Measurements from ENCODE around the gene DGCR2. TPM values are rescaled to one million over a fixed set of nuclear protein-coding genes. Genes with fewer than 3 reads are reported as not detected.

DGCR2 gene
- total and polyA plus RNA-seq, 10 donors, result 9.5 to 60.7 (median 49.3) TPM

DNA sequence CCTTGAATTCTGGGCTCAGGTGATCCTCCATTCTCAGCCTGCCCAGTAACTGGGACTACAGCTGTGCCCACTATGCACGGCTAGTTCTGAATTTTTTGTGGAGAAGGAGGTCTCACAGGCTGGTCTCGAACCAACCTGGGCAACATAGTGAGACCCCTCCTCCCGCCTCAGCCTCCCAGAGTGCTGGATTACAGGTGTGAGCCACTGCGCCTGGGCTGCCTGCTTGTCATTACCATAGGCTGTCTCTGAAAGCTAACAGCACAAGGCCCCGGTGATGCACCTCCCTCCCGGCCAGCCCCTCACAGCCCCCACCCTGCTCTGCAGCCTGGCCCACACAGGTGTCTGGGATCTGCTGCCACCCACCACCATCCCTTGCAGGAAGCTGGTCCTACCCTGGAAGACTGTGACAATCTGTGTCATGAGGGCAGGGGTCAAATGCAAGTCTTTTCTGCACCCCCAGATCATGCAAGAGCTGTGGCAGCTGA is 82.4 kb downstream of the DGCR2 start:
- 81 to 100% (median 96%) methylated on average over 4 to 6 of the region's 6 CpGs for WGBS, 5 donors
- no peaks in the 10 kb centered on the region for H3K27me3 ChIP-seq (replicated peaks in 1 of 7)
- no peaks in the 10 kb centered on the region for H3K9me3 ChIP-seq
- peak; percentile 65 for DNase-seq
- H3K4me1 ChIP-seq, result peaks cover 0 to 6% (median 0%) of the 10 kb centered on the region in 6 donors
- no peak for TF ChIP-seq POLR2AphosphoS5 (IDR thresholded peaks at IDR 0.05)
- no peak for TF ChIP-seq POLR2A (IDR thresholded peaks at IDR 0.05)
- TF ChIP-seq, protein P1, sequence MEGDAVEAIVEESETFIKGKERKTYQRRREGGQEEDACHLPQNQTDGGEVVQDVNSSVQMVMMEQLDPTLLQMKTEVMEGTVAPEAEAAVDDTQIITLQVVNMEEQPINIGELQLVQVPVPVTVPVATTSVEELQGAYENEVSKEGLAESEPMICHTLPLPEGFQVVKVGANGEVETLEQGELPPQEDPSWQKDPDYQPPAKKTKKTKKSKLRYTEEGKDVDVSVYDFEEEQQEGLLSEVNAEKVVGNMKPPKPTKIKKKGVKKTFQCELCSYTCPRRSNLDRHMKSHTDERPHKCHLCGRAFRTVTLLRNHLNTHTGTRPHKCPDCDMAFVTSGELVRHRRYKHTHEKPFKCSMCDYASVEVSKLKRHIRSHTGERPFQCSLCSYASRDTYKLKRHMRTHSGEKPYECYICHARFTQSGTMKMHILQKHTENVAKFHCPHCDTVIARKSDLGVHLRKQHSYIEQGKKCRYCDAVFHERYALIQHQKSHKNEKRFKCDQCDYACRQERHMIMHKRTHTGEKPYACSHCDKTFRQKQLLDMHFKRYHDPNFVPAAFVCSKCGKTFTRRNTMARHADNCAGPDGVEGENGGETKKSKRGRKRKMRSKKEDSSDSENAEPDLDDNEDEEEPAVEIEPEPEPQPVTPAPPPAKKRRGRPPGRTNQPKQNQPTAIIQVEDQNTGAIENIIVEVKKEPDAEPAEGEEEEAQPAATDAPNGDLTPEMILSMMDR (IDR thresholded peaks at IDR 0.05 in 8 of 11, conservative IDR thresholded peaks at IDR 0.05 in 3 of 11), result no peak
- H3K36me3 ChIP-seq, result peaks cover 5 to 85% (median 80%) of the 10 kb centered on the region in 6 donors
- intact Hi-C loops (cut with DNase I; ENCODE audit: low total_unique reads), result no loop called here
- H3K27ac ChIP-seq, result no peak overlapping the region
- no peak overlapping the region for H3K4me3 ChIP-seq

DNA sequence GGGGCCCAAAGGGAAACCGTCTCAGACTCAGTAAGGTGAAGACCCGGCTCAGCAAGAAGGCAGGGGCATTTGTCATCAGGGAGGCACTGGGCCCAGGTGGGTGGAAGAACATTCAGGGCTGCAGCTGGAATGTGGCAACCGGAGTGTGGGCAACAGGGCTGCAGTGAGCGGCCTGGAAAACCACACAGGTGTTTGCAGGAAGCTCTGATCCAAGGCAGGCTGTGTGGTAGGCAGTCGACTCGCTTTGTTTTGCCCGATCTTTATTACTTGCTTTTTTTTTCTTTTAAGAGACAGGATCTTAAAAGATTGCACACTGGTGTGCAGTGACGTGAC is 82.8 kb downstream of the DGCR2 start:
- TF ChIP-seq, protein P1 (IDR thresholded peaks at IDR 0.05 in 8 of 11, conservative IDR thresholded peaks at IDR 0.05 in 3 of 11), result no peak
- TF ChIP-seq POLR2AphosphoS5 (IDR thresholded peaks at IDR 0.05) (no peak), POLR2A (IDR thresholded peaks at IDR 0.05) (no peak)
- DNase-seq, result peak; percentile 21
- H3K27me3 ChIP-seq (replicated peaks in 1 of 7), result no peaks in the 10 kb centered on the region
- WGBS, 5 donors, result 86 to 96% (median 92%) methylated on average over 8 of the region's 8 CpGs
- peaks cover 3 to 81% (median 76%) of the 10 kb centered on the region in 6 donors for H3K36me3 ChIP-seq
- H3K4me3 ChIP-seq, result no peak overlapping the region
- no peak overlapping the region for H3K27ac ChIP-seq
- intact Hi-C loops (cut with DNase I; ENCODE audit: low total_unique reads), result no loop called here
- no peaks in the 10 kb centered on the region for H3K9me3 ChIP-seq
- H3K4me1 ChIP-seq, result peaks cover 0 to 6% (median 0%) of the 10 kb centered on the region in 6 donors

DNA sequence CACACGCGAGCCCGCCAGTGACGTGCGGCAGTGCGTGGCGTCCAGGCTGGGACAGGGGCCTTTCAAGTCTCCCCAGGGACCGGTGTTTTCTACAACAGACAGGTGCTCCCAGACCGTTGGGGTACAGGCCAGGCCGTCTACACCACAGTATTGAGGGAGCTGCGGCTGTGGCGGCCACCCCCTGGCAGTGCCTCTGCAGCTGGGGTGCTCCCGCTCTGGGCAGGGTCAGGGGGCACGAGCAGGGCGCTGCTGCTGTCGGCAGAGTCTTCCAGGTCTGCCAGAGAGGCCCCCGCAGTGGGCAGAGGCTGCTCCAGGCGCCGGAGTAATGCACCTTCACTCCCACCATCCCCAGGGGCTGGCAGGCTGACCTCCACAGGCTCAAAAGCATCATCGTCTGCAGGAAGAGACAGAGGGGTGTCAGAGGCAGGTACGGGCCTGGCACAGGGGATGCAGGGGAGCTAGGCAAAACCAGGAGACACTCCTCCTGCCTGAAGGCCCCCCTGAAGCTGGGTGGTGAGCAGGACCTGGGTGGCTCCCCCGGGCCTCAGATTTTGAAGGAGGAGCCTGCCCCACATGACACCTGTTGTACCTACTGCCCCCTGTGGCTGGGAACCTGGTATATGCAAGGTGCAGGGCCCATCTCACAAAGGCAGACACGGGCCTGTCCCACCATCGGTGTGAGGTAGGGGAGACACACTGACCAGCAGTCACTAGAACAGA is 83.3 kb downstream of the DGCR2 start:
- TF ChIP-seq POLR2A (IDR thresholded peaks at IDR 0.05) (no peak), POLR2AphosphoS5 (IDR thresholded peaks at IDR 0.05) (peak in 1 of 3 donors; percentile 23)
- no peak overlapping the region for H3K27ac ChIP-seq
- intact Hi-C loops (cut with DNase I; ENCODE audit: low total_unique reads), result no loop called here
- DNase-seq, result peak; percentile 56
- no peaks in the 10 kb centered on the region for H3K27me3 ChIP-seq (replicated peaks in 1 of 7)
- H3K9me3 ChIP-seq, result no peaks in the 10 kb centered on the region
- H3K4me3 ChIP-seq, result no peak overlapping the region
- peaks cover 0 to 6% (median 0%) of the 10 kb centered on the region in 6 donors for H3K4me1 ChIP-seq
- H3K36me3 ChIP-seq, result peaks cover 3 to 76% (median 70%) of the 10 kb centered on the region in 6 donors
- 92 to 95% (median 93%) methylated on average over 15 to 24 of the region's 24 CpGs for WGBS, 5 donors

GRCh38 chr22:19038164-19038546 is 84.1 kb downstream of the DGCR2 start:
- peak; percentile 55 for DNase-seq
- peaks cover 3 to 68% (median 63%) of the 10 kb centered on the region in 6 donors for H3K36me3 ChIP-seq
- H3K4me1 ChIP-seq, result peaks cover 0 to 6% (median 0%) of the 10 kb centered on the region in 6 donors
- H3K9me3 ChIP-seq, result no peaks in the 10 kb centered on the region
- H3K27me3 ChIP-seq (replicated peaks in 1 of 7), result no peaks in the 10 kb centered on the region
- intact Hi-C loops (cut with DNase I; ENCODE audit: low total_unique reads), result no loop called here
- 87 to 98% (median 94%) methylated on average over 4 to 5 of the region's 5 CpGs for WGBS, 5 donors
- no peak overlapping the region for H3K27ac ChIP-seq
- peak in 1 of 3 donors; percentile 14 for TF ChIP-seq POLR2AphosphoS5 (IDR thresholded peaks at IDR 0.05)
- TF ChIP-seq, protein P1 (IDR thresholded peaks at IDR 0.05 in 8 of 11, conservative IDR thresholded peaks at IDR 0.05 in 3 of 11), result no peak
- TF ChIP-seq POLR2A (IDR thresholded peaks at IDR 0.05), result no peak
- H3K4me3 ChIP-seq, result no peak overlapping the region

Measured in spleen (tissue), 11 donors.